Activated CD4-positive, alpha-beta T cell treated with anti-CD3 and anti-CD28 coated beads, Interleukin-2, Interleukin-6, amounts not matched to agents 100 ng/mL and 50 ng/mL, durations not matched to agents 16 hours and 8 hours (primary cell): ENCODE measurements around the gene METTL18.

Experiments
- DNase-seq: peaks from one replicate; pipeline ENCODE4 v3.0.0-alpha.2; 2020

METTL18 gene

GRCh38 chr1:169784102-169784501, 10.6 kb downstream of the METTL18 start:
- no peak for DNase-seq

GRCh38 chr1:169782596-169782995, 12.1 kb downstream of the METTL18 start:
- DNase-seq = no peak

- no peak for DNase-seq
Measured at GRCh38 chr1:169779970-169780369, 14.7 kb downstream of the METTL18 start.

GRCh38 chr1:169779150-169779549, 15.6 kb downstream of the METTL18 start:
- no peak for DNase-seq

GRCh38 chr1:169776440-169776839, 18.3 kb downstream of the METTL18 start:
- DNase-seq = no peak

- DNase-seq = no peak
Measured at GRCh38 chr1:169768161-169768560, 26.5 kb downstream of the METTL18 start.

GRCh38 chr1:169765580-169766331, 29.0 kb downstream of the METTL18 start:
- DNase-seq = no peak

GRCh38 chr1:169764919-169765318, 29.8 kb downstream of the METTL18 start:
- no peak for DNase-seq

GRCh38 chr1:169762699-169763098, 32.0 kb downstream of the METTL18 start:
- no peak for DNase-seq

- DNase-seq = no peak
Measured at GRCh38 chr1:169759038-169759437, 35.7 kb downstream of the METTL18 start.

GRCh38 chr1:169753549-169753948, 41.2 kb downstream of the METTL18 start:
- DNase-seq = no peak

GRCh38 chr1:169750041-169750440, 44.7 kb downstream of the METTL18 start:
- DNase-seq = no peak

GRCh38 chr1:169746550-169746949, 48.2 kb downstream of the METTL18 start:
- DNase-seq = no peak

- DNase-seq = no peak
Measured at GRCh38 chr1:169745015-169745861, 49.5 kb downstream of the METTL18 start.
